Loucy (cell line): ENCODE measurements around the gene GLOD5.

Experiments used
- H2AFZ ChIP-seq: fragments of 200-600 bp; sonication (generic); 2 replicates; pipeline ENCODE4 v1.6.0; 2016; ENCODE audit warnings: antibody characterized with exemption, mild to moderate bottlenecking, low read length, moderate library complexity
- H3F3A ChIP-seq: fragments of 200-600 bp; 2 replicates; pipeline ENCODE4 v1.6.0; 2016; ENCODE audit warnings: antibody characterized with exemption, low read depth, mild to moderate bottlenecking
- H3K27me3 ChIP-seq: fragments of 200-600 bp; sonication (generic); 2 replicates; pipeline ENCODE4 v1.6.1; 2014; ENCODE audit warnings: low read length, mild to moderate bottlenecking; ENCODE audit not compliant: insufficient read depth, poor library complexity, severe bottlenecking
- H3K36me3 ChIP-seq: fragments of 200-600 bp; sonication (generic); 2 replicates; pipeline ENCODE4 v1.6.1; 2016; ENCODE audit warnings: low read length; ENCODE audit not compliant: insufficient read depth
- H3K4me1 ChIP-seq: fragments of 200-600 bp; sonication (generic); 2 replicates; pipeline ENCODE4 v1.5.1; 2014; ENCODE audit warnings: low read length, mild to moderate bottlenecking; ENCODE audit not compliant: insufficient read depth, poor library complexity, severe bottlenecking
- H3K4me2 ChIP-seq: fragments of 200-600 bp; sonication (generic); 2 replicates; pipeline ENCODE4 v1.6.0; 2014; ENCODE audit warnings: antibody characterized with exemption, low read length, low read depth, mild to moderate bottlenecking; ENCODE audit not compliant: poor library complexity, severe bottlenecking
- H3K4me3 ChIP-seq: fragments of 200-600 bp; sonication (generic); 2 replicates; pipeline ENCODE4 v1.5.1; 2014; ENCODE audit warnings: low read length, mild to moderate bottlenecking, mixed read lengths; ENCODE audit not compliant: poor library complexity, severe bottlenecking
- H3K79me2 ChIP-seq: fragments of 200-600 bp; sonication (generic); 2 replicates; pipeline ENCODE4 v1.6.1; 2014; ENCODE audit warnings: low read length; ENCODE audit not compliant: insufficient read depth
- H3K9ac ChIP-seq: fragments of 200-600 bp; sonication (generic); 2 replicates; pipeline ENCODE4 v1.6.0; 2014; ENCODE audit warnings: mild to moderate bottlenecking, low read depth, low read length, moderate library complexity; ENCODE audit not compliant: poor library complexity, severe bottlenecking
- H3K9me2 ChIP-seq: fragments of 200-600 bp; sonication (generic); replicated peaks from 2 replicates; pipeline ENCODE4 v1.6.1; 2016; ENCODE audit warnings: low read depth, low read length, mixed read lengths
- H3K9me3 ChIP-seq: fragments of 200-600 bp; sonication (generic); 2 replicates; pipeline ENCODE4 v1.6.1; 2014; ENCODE audit warnings: mild to moderate bottlenecking, antibody characterized with exemption, low read length, low read depth; ENCODE audit not compliant: insufficient read depth
- H4K20me1 ChIP-seq: fragments of 200-600 bp; sonication (generic); 2 replicates; pipeline ENCODE4 v1.6.0; 2014; ENCODE audit warnings: antibody characterized with exemption, low read length, mild to moderate bottlenecking; ENCODE audit not compliant: insufficient read depth, poor library complexity, severe bottlenecking
- CTCF ChIP-seq: fragments of 200-600 bp; sonication (generic); conservative IDR thresholded peaks from 2 replicates; pipeline ENCODE4 v1.5.1; 2014; ENCODE audit warnings: mild to moderate bottlenecking, antibody characterized with exemption, low read length
- EZH2phosphoT487 ChIP-seq: fragments of 200-600 bp; IDR thresholded peaks from 2 replicates; pipeline ENCODE4 v1.6.1; 2018; ENCODE audit warnings: antibody characterized with exemption, mild to moderate bottlenecking, moderate library complexity, borderline replicate concordance

GLOD5 gene

GRCh38 chrX:48751343-48751742 is 10.2 kb upstream of the GLOD5 start:
- Histone ChIP-seq H3K9me2 (no peaks in the 10 kb centered on the region), H3K4me3 (no peak overlapping the region), H3K36me3 (no peaks in the 10 kb centered on the region), H3F3A (no peaks in the 10 kb centered on the region), H3K4me1 (no peaks in the 10 kb centered on the region), H3K4me2 (no peak overlapping the region), H3K27me3 (no peaks in the 10 kb centered on the region), H3K9me3 (no peaks in the 10 kb centered on the region), H4K20me1 (no peaks in the 10 kb centered on the region), H3K79me2 (no peaks in the 10 kb centered on the region), H2AFZ (no peak overlapping the region), H3K9ac (no peak overlapping the region)
- TF ChIP-seq CTCF, result no peak
- no peak for TF ChIP-seq EZH2phosphoT487

GRCh38 chrX:48752498-48752897 is 9.0 kb upstream of the GLOD5 start:
- Histone ChIP-seq H3K4me1 (no peaks in the 10 kb centered on the region), H4K20me1 (no peaks in the 10 kb centered on the region), H2AFZ (no peak overlapping the region), H3K36me3 (no peaks in the 10 kb centered on the region), H3K27me3 (no peaks in the 10 kb centered on the region), H3K9me2 (no peaks in the 10 kb centered on the region), H3F3A (no peaks in the 10 kb centered on the region), H3K9ac (no peak overlapping the region), H3K4me2 (no peak overlapping the region), H3K9me3 (no peaks in the 10 kb centered on the region), H3K79me2 (no peaks in the 10 kb centered on the region), H3K4me3 (no peak overlapping the region)
- TF ChIP-seq CTCF (no peak), EZH2phosphoT487 (no peak)

GRCh38 chrX:48753708-48754228 is 7.8 kb upstream of the GLOD5 start:
- Histone ChIP-seq H3K4me2 (no peak overlapping the region), H3K4me1 (no peaks in the 10 kb centered on the region), H3K4me3 (no peak overlapping the region), H3K9ac (no peak overlapping the region), H3K9me3 (no peaks in the 10 kb centered on the region), H3K36me3 (no peaks in the 10 kb centered on the region), H2AFZ (no peak overlapping the region), H3K79me2 (no peaks in the 10 kb centered on the region), H3K27me3 (no peaks in the 10 kb centered on the region), H3F3A (no peaks in the 10 kb centered on the region), H4K20me1 (no peaks in the 10 kb centered on the region), H3K9me2 (no peaks in the 10 kb centered on the region)
- TF ChIP-seq CTCF (no peak), EZH2phosphoT487 (no peak)
